NCI-H2196 treated with DMSO at 0.1 percent for 48 hours (cell line): ENCODE measurements around the gene ARF1.

ENCODE experiments used
- DNase-seq: peaks from one replicate; lab custom pipeline; 2025; ENCODE audit not compliant: unreplicated experiment; lab: John Stamatoyannopoulos, UW

ARF1 gene

DNA sequence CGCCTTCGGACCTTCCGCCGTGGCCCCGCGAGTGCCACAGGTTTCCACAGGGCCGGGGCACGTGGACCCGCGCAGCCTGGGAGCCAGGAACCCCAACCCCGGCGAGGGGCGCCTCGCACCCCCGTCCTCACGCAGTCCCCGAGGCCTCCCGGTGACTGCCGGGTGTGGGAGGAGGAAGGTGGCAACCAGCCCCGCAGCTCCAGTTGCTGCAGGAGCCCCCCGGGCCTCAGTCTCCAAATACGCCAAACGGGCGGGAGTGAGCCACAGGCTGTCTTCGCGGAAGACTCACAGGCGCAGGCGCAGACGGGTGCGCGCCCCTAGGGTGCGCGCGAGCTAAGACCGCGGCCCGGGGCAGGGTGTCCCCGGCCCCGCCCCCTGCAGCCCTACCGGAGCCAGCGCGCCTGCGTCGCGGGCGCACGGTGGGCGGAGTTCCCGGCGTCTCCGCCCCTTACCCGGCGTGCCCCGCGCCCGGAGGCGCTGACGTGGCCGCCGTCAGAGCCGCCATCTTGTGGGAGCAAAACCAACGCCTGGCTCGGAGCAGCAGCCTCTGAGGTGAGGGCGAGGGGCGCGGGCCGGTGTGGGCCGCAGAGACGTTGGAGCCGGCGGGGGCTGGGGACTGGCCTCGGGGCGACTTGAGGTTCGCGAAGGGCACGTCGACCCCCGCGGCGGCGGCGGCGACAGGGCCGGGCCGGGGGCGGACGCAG lies at the start of gene ARF1:
Gene ARF1 (plus strand): TSS at position 495 of the 704 bp plus-strand sequence. CDS start 14,407 bp downstream, outside the sequence.
- DNase-seq, result peak; percentile 85

DNA sequence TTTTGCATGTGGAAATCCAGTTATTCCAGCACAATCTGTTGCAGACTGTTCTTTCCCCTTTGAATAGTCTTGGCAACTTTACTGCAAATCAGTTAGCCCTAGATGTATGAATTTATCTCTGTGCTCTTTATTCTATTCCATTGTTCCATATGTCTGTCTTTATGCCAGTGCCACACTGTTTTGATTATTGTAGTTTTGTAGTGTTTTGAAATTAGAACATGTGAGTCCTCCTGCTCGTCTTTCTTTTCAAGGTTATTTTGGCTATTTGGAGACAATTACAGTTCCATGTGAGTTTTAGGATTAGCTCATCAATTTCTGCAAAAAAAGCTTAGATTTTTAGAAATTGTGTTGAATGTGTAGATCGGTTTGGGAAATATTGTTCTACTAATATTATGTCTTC lies 49.1 kb upstream of the ARF1 start:
- no peak for DNase-seq

DNA sequence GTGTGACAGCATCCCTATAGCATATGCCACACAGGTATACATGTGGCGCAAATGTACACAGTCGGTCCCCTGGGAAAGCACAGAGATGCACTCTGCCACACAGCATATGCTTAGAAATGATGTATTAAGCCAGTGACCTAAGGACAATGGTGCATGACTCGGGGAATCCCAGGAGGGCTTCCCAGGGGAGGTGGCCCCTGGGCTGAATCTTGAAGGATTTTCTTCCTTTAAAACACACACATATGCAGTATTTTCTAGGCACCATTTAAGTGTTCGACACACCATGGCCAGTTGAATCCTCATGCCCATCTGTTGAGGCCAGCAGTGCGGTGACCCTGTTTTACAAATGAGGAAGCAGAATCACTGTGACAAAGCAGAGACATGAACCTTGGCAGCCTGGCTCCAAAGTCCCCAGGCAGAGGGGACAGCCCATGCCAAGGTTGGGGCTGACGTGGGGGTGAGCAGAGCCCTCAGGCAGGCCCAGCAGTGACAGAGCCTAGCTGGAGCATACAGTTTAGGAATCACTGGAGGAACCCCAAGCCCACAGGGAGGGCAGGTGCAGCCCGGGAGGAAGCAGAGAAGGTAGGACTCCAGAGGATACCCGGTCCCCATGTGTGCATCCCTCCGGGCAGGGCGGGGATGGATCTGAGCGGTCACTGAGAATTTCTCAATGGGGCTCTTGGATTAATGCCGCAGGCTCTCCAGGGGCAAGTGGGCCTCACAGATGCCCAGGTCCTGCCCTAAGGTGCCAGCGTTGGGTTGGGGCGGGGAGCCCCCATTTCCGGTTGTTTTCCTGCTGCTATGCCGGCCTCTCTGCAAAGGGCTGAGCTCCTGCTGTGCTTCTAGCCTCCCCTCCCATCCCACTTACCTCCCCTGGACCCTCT lies 47.3 kb upstream of the ARF1 start:
- no peak for DNase-seq

DNA sequence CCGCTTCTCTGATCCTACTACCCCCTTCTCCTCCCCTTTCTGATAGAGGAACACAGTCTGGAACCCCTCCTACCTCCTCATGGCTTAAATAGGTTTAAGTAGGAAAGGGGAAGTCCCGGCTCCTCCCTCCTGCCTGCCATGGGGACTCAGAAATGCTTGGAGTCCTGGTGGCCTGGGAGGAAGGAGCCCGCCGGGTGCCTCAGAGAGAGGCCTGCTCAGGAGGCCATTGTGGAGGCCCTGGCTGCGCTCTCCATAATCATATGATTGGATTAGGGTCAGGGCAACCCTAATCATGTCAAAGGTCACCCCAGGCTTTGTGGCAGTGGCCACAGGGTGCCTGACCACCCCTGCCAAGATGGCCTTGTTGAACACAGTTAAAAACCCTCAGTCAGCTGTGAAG lies 46.7 kb upstream of the ARF1 start:
- DNase-seq, result no peak

DNA sequence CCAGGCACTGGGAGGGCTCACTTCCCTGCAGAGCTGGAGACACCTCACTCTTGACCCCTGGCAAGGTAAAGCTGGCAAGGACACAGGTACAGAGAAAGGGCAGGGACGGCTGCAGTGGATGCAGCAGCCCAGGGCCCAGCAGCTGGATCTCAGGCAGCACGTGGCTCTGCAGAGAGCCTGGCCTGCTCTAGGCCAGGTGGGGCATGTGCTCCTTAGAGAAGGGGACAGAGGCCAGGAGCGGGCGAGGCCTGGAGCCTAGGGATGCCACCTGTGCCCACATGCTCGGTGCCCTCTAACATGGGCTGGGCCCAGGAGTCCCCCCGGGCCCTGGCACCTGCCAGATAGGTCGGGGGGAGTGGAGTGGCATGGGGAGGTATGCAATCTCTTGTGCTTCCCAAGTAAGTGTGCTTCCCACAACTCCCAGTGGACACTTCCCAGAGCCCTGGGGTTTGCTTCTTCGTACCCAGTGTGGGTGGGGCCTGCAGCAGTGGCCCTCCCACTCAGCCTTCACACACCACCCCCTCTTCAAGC lies 45.7 kb upstream of the ARF1 start:
- no peak for DNase-seq

DNA sequence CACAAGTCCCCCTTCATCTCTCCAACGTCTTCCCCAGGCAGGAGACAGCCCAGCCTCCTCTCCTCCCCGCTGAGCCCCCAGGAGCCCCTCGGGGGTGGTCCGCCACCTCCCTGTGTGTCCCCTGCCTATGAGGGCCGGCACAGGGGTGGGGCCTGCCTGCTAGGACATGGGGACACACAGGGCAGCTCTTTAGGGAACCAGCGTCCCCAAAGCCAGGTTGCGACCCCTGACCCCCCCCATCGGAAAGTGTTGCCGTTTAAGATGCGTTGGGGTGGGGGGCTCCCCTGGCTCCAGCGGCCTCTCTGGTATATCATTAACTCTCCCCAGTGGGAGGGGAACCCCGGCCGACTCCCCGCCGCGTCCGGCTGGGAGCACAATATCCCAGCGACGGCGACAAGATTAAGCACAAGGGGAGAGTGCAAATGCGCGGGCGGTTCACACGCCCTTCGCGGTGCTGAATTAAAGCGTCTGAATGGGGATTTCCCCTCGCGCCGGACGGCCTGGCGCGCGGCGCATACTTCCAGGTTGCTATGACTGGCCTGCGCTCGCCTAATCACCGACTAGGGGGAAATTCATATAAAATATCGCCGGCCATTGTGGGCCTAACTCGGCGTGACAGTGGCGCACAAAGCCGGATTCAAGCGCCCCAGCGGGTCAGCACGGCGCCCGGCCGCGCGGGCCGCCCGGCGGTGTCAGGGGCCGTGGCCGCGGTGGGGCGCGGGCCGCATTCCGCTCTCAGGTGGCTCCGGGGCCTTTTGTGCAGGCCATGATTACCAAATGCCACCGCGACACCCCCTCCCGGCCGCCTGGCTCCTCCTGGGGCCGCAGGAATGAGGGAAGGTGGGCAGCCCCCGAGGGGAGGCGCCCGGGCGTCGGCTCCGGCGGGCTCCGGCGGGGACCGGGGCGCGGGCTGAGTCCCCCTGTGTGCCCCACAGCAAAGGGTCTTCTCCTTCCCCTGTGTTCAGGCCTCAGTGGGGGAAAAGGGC lies 44.8 kb upstream of the ARF1 start:
- DNase-seq, result no peak

DNA sequence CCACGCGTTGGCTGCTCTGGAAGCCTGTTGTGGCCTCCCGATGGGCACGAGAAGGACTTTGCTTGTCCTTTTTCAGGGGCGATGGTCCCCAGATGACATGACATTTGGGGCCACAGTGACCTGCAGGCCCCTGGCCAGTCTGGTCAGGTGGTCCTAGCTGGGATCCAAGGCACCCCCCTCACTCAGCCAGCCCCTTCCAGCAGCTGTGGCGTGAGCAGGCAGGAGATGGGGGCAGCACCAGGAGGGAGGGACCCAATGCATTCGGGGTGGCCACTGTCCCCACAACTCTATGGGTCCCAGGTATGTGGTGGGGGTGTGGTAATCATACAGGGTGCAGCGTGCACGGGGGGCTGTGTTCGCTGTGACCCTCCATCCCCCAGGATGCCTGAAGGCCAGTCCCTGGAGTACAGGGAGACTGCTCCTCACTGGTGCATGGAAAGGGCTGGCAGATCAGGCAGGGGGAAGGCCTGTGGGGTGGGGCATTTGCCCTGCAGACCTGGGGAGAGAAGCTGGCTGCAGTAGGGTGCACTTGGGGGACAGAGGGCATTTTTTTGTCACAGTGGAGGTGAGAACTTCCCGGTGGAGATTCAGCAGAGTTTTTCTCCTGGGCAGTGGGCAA lies 44.0 kb upstream of the ARF1 start:
- DNase-seq, result no peak

DNA sequence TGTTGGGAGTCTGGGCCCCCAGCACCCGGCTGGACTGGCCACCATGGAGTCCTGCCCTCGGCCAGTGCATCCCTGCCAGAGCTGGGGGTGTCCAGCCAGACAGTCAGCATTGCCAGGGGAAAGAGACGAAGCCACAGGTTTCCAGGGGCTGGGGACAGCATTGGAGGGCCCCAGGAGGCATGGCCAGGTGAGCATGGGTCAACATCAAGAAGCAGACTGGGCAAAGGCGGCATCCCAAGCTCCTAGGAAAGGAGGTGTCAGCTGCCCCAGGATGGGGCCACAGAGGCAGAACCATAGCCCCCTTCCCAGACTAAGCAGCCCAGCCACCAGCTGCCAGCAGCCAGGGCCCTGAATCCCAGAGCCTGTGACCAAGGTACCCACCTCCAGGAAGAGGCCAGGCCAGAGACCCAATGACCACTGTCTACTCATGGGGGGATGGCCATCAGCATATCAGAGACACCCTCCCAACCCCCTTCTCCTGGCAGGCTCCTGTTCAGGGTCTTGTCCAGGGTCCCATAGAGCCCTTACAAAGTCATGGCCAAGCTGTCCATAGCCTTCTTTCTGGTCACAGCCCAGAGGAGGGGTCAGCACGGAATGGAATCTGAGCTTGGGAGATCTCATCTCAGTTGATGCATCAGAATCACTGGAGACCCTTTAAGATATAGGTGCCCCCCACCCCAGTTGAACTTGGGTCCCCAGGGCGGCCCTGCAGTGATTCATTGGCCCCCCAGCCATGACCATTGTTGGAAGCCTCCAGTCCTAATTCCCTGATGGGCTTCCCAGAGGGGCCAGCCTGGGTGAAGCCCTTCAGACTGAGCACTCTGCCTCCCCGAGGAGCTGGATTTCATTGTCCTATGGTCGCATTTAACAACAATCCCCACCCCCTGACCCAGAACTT lies 43.3 kb upstream of the ARF1 start:
- no peak for DNase-seq

DNA sequence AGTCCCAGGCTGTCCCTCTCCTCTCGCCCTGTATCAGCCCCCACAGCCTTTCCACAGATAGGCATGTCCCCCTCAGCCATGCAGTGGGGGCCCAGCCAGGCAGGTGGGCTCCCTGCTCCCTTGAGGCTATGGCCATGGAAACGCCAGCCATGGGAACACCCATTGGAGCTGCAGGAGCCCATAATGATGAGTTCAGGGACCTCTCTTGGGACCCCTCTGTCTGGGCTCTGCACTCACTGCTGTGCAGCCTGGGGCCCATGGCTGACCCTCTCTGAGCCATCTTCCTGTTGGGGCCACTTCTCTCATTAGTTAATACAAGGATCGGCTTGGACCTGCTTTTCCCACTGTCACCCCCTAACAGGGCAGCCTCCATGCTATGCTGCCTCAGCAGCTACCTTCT lies 42.5 kb upstream of the ARF1 start:
- no peak for DNase-seq

DNA sequence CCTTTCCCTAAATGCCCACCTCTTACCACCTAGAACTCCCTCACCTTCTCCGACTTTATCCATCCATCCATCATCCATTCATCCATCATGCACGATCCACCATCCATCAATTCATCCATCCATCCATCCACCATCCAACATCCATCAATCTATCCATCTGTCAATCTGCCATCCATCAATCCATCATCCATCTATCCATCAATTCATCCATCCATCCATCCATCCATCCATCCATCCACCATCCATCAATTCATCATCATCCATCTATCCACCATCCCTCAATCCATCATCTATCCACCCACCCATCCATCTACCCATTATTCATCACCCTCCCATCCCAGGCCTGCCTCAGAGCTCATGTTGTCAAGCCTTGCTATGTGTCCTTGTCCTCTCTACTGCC lies 41.2 kb upstream of the ARF1 start:
- DNase-seq, result no peak

DNA sequence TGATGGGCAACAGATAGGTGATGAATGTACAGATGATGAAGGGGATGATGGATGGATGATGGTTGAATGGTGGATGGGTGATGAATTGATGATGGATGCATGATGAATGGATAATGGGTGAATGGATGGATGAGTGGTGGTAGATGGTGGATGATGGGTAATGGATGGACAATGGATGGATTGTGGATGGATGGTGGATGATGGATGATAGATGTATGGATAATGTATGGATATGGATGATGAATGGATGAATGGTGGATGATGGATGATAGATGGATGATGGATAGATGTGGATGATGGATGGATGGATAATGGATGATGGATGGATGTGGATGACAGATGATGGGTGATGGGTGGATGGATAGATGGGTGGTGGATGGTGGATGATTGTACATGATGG lies 40.0 kb upstream of the ARF1 start:
- DNase-seq, result no peak

DNA sequence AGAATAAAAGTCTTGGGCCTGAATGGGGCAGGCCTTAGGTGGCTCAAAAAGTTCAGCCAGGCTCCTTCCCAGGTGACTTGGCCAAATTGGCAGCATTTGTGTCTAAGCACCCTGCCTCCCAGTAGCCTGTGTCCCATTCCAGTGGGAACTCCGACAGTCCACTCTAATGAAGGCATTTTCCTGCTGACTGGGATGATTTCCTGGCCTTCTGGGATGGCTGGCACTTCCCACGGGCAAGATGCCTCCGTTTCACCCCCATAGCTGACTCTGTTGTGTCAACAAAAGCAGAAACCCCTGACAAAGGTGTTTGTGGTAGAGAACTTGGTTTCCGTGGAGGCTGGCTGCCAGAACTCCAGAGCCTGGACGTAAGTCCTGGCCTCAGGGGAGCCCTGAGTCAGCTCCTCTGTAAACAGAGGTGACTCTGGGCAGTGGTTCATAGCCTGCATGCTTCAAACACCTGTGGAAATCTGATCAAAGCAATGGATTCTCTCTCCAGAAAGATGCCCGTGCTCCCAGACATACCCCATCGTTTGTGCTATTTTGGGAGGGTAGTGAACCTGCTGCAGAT lies 39.1 kb upstream of the ARF1 start:
- DNase-seq, result no peak

DNA sequence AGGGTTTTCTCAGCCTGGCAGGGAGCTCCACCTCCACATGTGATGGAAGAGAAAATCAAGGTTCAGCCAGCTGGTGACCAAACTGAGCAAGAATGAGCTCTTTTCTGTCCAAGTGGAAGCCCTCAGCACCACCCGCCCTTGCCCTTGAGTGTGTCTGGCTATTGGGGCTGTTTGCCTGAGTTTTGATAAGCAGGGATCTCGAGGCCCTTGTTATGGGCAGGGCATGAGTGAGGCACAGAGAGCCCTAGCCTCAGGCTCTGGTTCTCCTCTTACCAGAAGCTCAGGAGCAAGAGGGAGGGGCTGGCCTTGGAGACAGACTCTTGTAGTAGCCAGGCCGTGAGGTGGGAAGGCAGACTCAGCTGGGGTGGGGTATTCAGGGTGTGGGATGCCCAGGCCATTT lies 37.5 kb upstream of the ARF1 start:
- DNase-seq, result no peak

DNA sequence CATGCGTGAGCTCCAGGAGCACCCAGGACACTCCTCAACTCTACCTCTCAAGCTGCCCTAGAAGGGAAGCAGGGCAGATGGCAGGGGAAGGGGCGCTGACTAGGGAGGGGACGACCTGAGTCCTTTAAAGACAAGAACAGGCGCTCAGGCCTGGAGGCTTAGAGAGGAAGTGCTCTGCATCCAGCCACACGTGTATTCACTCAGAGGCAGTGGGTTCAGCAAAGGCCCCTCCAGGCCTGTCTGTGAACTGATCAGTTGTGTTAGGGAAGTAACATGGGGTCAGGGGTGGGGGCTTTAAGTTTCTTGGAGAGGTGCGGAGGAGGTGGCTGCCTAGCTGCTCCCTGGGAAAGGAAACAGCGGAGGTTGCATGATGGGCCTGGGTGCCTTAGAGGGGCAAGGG lies 37.1 kb upstream of the ARF1 start:
- DNase-seq, result no peak

DNA sequence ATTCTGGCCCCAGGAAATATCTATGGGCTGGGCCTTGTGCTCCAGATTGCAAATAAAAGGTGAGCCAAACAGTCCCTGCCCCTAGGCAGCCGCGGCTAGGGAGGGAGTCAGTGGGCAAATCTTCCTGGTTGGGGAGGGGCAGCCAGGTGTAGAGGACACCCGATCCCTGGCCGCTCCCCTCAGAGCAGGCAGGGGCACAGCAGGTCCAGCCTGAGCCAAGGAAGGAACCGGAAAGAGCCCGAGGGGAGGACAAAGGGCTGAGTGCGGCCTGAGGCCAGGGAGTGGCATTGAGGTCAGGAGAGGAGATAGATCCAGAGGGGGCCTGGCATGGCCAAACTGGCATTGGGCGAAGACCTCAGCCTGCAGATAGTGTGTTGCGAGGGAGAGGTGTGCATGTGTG lies 36.6 kb upstream of the ARF1 start:
- no peak for DNase-seq

DNA sequence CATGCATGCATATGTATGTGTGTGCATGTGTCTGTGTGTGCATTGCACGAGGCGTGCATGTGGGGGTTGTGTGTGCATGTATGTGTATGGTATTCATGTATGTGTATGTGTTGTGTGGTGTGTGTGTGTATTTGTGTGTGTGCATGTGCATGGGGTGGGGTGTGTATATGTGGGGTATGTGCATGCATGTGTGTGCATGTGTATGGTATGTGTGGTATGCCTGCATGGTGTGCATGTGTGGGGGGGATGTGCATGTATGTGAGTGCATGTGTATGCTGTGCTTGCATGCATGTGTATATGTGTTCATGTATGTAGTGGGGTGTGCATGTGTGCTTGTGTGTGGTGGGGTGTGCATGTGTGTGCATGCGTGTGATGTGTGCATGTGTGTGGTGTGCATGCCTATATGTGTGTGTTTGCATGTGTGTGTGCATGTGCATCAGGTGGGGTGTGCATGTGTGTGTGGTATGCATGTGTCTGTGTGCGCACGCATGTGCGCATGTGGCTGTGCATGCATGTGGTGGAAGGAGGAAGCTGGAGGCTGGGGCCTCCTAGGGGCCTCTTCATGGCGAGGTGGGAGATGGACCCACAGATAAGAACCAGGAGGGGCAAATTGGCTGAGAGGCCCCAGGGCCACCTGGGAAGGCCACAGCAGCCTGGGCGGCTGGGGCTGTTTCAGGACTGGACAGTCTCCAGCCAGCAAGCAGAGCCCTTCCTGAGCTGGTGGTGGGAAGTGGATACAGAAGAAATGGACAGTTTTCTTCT lies 35.9 kb upstream of the ARF1 start:
- no peak for DNase-seq

DNA sequence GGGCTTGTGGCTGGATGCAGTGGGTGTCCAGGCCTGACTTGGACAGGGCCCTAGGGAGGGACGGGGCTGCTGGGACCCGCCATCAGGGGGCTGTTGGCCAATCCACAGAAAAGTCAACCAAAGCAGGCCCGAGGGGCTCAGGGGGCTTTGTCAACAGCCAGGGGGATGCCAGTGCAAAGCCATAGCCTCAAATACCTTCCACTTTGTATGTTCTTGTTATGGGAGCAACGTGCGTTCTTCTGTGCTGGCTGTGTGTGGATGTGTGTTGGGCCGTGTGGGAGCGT lies 35.4 kb upstream of the ARF1 start:
- DNase-seq, result no peak

DNA sequence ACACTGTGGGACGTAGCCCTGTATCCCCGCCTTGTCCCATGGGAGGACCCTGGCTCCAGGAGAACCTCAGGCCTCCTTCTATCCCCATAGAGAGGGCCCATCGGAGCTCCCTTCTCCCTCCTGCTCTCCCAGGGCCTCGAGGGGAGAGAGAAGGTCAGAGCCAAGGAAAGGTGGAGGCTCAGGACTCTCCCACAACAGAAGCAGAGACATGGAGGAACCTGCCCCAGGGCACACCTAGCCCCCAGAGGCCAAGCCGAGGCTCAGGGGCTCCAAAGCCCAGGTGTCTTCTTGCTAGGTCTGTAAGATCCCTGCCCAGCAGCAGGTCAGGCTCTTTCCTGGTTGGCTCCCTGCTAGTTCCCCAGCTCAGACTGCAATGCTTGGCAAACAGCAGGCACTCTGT lies 34.4 kb upstream of the ARF1 start:
- DNase-seq, result no peak
